A549 treated with CpdA at 1 μM for 4 hours (cell line): ENCODE results near the gene NBPF19. TPM values are rescaled to one million over a fixed set of nuclear protein-coding genes. Genes with fewer than 3 reads are reported as not detected.

Experiments
- total RNA-seq: library from RNA; stranded (reverse); fragments of 200-300 nt; extraction: Qiagen RNA extraction; gene quantifications from 5 replicates; pipeline ENCODE4 v1.2.3, GENCODE V29; 2022; ENCODE audit warnings: low read depth

NBPF19 gene
- 3.4 to 4.8 TPM (median 4.0 TPM) in 5 replicates for total RNA-seq

DNA sequence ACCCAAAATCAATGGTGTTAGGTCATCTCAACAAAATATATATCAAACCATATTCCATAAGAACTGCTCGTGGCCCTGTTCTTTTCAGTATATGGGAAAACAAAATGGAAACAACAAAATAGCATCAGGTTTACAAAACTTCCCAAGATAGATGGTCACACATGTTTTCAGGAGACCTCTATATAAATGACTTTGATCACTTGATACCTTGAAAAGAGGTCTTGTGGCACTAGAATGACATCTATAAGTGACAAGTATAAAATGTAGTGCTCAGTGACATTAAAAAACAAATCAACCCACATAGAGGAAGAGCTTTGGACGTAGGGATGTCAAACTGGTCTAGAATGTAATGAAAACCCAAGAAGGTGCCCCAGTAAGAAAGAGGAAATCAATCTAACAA lies at the start of gene NBPF19:
NBPF19 (plus strand) TSS at position 301 of the 400 bp plus-strand sequence. CDS start 888 bp downstream, outside the sequence.

Other genes with a start within 250 kb of the NBPF19 start
- not detected in 5 replicates for gene PPIAL4C, start 108.8 kb downstream of the NBPF19 start, total RNA-seq